CD4-positive, alpha-beta T cell treated with Interleukin-15 for 4 hours (primary cell): ENCODE data around the gene BCAS1.
A peak's percentile ranks its signal among the peaks of the same experiment; 100 is the strongest.

Experiments
- DNase-seq: peaks from one replicate; pipeline ENCODE4 v3.0.0-alpha.2; 2020; ENCODE audit warnings: low spot score

BCAS1 gene

GRCh38 chr20:53925651-53926401 lies 144.6 kb downstream of the BCAS1 start:
- DNase-seq: no peak

- DNase-seq: no peak
These were observed 146.6 kb downstream of the BCAS1 start for GRCh38 chr20:53923566-53924369.

- no peak for DNase-seq
These were observed 147.5 kb downstream of the BCAS1 start for GRCh38 chr20:53922901-53923314.

- DNase-seq: no peak
These were observed 148.9 kb downstream of the BCAS1 start for GRCh38 chr20:53921443-53921973.

- no peak for DNase-seq
These were observed 149.6 kb downstream of the BCAS1 start for GRCh38 chr20:53920647-53921245.

- no peak for DNase-seq
These were observed 150.5 kb downstream of the BCAS1 start for GRCh38 chr20:53919886-53920285.

- DNase-seq: no peak
These were observed 151.4 kb downstream of the BCAS1 start for GRCh38 chr20:53918949-53919361.

GRCh38 chr20:53918020-53918311 lies 152.4 kb downstream of the BCAS1 start:
- no peak for DNase-seq

DNA sequence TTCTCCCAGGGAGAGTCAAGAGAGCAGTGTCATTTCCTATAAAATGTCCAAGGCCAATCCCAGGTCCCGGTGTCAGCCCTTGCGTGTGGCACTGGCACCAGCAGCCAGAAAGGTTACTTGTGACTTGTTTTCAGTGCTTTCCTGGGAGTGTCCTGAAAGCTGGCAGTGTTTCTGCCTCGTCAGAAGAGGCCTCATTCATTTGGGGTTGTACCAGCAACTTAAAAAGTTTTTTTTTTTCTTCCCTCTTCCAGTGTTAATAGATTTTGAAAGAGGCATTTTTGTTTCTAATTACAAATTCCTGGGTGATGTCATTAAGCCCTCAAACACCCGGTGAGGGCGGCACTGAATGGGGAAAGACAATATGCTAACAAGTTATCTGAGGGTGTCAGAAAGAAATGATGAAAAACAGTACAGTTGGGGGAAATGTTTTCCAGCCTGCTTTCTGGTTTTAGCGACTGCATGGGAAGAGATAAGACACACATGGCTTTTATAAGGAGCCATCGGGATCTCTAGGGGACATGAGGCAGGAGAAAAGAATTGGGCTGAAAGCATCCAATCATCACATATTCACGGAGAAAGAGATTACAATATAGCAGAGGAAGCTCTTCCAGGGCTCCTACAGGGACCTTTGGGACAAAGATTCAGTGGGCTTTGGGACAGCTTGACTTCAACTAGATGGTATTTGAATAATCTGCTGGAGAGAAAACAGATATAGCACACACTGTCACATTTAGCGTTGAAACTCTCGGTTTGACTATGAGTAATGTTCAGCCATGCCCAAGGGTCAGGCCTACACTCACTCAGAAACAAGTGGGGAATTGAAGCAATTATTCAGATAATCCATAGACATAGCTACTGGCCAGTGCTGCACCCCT lies 153.0 kb downstream of the BCAS1 start:
- no peak for DNase-seq

GRCh38 chr20:53916173-53916512 lies 154.3 kb downstream of the BCAS1 start:
- DNase-seq: no peak

- peak; percentile 97 for DNase-seq
These were observed 154.8 kb downstream of the BCAS1 start for GRCh38 chr20:53915446-53916172.

DNA sequence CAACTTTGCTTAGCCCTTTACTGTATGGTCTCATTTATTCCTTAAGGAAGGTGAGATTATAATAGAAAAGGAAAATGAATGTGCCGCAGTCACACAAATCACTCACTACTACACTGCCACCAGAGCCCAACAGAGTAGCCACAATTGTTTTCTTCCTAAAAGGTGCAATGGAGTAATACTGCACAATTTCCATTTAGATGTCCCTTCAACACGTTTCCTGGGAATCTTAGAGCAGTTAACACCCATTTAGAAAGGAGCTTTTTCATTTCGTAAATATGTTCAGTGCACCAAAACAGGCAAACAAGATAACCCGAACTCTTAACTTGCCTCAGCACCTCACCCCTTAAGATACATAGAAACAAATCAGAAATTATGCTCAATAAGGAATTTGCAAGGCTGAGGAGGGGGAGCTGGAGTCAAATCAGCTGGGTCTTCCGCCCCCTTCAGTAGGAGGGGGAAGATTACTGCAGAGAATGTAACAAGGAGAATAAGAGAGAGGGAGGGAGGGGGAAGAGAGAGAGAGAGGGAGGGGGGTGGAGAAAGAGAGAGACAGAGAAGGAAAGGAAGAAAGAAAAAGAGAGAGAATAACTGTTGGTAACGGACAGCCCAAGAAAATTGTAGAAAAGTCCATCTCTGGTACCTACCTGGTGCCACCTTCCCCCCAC lies 155.5 kb downstream of the BCAS1 start:
- no peak for DNase-seq

DNA sequence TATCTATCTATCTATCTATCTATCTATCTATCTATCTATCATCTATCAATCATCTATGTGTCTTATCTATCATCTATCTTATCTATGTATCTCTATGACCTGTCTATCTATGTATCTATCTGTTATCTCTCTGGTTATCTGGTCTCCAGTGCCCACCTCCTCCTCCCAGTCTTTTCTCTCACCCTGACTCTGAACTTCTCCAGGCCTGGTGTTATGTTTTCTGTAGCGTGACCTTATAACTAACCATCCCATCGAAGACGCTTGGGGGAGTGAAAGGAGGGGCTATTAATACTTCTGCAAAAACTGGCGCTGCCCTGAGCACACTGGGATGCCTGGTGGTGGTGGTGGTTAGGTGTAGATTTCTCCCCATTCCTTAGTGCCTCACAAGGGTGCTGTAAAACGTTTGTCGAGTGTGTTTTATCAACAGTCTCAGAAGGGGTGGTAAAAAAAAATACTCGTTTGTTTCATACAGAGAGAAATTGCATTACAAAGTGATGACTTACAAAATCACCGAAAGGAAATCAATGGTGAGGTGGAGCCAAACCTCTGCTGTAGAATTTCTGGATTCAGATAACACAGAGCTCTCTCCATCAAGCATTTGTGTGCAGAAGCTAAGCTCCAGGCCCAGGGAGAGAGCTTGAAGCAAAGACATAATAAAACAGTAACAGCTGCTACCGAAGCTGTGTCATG lies 156.2 kb downstream of the BCAS1 start:
- DNase-seq: no peak

DNA sequence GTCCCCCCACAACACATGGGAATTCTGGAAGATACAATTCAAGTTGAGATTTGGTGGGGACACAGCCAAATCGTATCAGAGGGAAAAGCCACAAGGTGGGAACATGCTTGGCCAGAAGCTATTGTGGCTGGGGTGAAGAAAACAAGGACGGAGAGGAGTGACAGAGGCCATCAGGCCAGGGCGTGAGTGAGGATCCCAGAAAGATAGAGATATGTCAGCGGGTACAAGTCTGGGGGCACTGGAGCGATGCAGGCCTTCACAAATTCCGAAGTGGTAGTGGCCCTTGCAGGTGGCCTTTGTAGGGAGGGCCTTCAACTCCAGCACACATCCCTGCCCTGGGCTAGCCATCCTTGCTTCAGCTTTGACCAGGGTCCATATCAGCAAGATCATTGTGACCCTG lies 159.1 kb downstream of the BCAS1 start:
- no peak for DNase-seq

DNA sequence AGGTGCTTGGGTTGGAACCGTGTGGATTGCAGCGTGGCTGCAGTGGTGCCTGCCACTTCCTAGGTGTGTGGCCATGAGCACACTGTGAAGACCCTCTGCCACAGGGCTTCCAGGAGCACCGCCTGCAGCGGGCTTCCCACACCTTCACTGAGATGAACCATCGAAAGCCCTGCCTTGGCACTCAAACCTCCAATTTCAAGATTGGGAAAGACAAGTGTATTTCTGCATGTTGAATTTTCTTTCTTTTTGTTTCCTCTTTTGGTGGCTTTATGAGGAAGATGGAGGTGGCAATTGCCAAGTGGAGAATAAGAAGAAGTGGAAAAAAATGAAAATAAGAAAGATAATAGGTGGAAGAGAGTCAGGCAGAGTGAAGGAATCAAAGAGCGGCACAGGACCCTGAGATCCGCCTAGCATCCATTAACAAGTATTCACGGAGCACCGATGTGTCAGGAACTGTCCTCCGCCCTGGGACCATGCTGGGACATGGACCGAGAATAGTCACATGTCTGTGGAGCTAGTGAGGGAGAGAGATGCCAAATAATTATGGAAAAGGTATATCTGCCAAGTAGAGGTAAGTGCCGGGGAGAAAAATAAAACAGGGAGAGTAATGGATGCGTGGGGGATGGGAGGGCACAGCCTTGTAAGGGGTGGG lies 159.9 kb downstream of the BCAS1 start:
- no peak for DNase-seq

DNA sequence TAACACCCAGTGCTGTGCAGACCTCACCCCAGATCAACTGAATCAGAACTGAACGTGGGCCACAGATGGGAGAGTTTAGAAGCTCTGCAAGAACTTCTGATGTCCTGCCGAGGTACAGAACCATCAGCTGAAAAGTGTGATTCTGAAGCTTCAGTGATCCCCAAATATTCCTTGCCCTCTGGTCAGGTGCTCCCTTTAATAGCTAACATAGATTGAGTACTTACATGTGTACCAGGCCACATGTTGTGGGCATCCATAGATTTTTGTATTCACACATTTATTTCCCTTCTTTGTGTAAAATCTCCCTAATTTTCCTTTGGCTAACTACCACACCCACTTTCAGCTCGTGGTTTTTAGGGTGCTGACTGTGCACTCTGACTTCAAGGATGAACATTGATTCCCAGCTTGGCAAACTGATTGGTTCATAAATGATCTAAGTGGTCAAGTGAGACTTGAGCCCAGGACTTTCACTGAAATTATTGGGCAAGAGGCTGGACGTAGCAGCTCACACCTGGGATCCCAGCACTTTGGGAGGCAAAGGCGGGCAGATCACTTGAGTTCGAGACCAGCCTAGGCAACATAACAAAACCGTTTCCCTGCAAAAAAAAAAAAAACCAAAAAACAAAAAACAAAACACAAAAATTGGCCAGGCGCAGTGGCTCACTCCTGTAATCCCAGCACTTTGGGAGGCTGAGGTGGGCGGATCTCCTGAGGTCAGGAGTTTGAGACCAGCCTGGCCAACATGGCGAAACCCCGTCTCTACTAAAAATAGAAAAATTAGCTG lies 162.2 kb downstream of the BCAS1 start:
- DNase-seq: no peak

DNA sequence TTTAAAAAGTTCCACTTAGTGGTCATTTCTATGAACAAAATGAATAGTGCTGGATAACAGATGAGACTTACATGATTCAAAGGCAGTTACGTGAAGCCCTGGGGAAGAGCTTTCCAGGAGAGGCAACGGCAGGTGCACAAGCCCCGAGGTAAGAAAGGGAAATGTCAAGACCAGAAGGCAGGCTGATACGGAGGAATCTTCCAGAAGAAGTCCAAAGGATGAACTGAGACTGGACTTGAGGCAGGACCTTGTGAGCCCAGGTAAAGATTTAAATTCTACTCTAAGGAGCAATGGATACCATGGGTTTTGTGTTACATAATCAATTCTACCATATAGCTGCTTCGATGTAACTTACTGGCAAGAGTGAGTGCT lies 164.6 kb downstream of the BCAS1 start:
- no peak for DNase-seq

- no peak for DNase-seq
These were observed 165.2 kb downstream of the BCAS1 start for GRCh38 chr20:53905019-53905819.
